H4 (cell line): Measurements from ENCODE around the gene SLC23A3. TPM values are rescaled to one million over a fixed set of nuclear protein-coding genes. Genes with fewer than 3 reads are reported as not detected.
"Not testable (repeated sequence)": the region's sequence is repeated elsewhere in the genome, so short reads cannot be mapped to it uniquely, and the experiment has no call there.

ENCODE experiments used
- DNase-seq: peaks from one replicate; pipeline ENCODE4 v3.0.0-alpha.2; 2015; ENCODE audit warnings: low spot score
- total RNA-seq: library from RNA; depleted of rRNA; stranded (reverse); fragments of >200 nt; shearing (Covaris generic); gene quantifications from 2 replicates; pipeline ENCODE4 v1.2.3, GENCODE V29; 2014

The SLC23A3 gene
- total RNA-seq, 1 experiment from 2014 or later, result 0.12 TPM

- no peak for DNase-seq
Measured at GRCh38 chr2:219205165-219205538, 35.3 kb upstream of the SLC23A3 start.

GRCh38 chr2:219204425-219205164 lies 34.8 kb upstream of the SLC23A3 start:
- DNase-seq, result no peak

- DNase-seq, result not testable (repeated sequence)
Measured at GRCh38 chr2:219201331-219201730, 31.5 kb upstream of the SLC23A3 start.

GRCh38 chr2:219200502-219201326 lies 30.9 kb upstream of the SLC23A3 start:
- DNase-seq, result not testable (repeated sequence)

- DNase-seq, result no peak
Measured at GRCh38 chr2:219199470-219200211, 29.8 kb upstream of the SLC23A3 start.

- DNase-seq, result no peak
Measured at GRCh38 chr2:219198974-219199373, 29.1 kb upstream of the SLC23A3 start.

GRCh38 chr2:219197388-219197787 lies 27.6 kb upstream of the SLC23A3 start:
- no peak for DNase-seq

- DNase-seq, result no peak
Measured at GRCh38 chr2:219186754-219187456, 17.1 kb upstream of the SLC23A3 start.

GRCh38 chr2:219184121-219184520 lies 14.3 kb upstream of the SLC23A3 start:
- no peak for DNase-seq

GRCh38 chr2:219183151-219183772 lies 13.4 kb upstream of the SLC23A3 start:
- DNase-seq, result no peak

GRCh38 chr2:219182331-219183150 lies 12.7 kb upstream of the SLC23A3 start:
- DNase-seq, result no peak

GRCh38 chr2:219181531-219181930 lies 11.7 kb upstream of the SLC23A3 start:
- DNase-seq, result no peak

- no peak for DNase-seq
Measured at GRCh38 chr2:219180961-219181360, 11.1 kb upstream of the SLC23A3 start.

- no peak for DNase-seq
Measured at GRCh38 chr2:219179601-219180465, 10.0 kb upstream of the SLC23A3 start.

GRCh38 chr2:219178377-219179175 lies 8.7 kb upstream of the SLC23A3 start:
- DNase-seq, result no peak

GRCh38 chr2:219177552-219178376 lies 7.9 kb upstream of the SLC23A3 start, which contains the start of gene RETREG2:
RETREG2 (plus strand) TSS chr2:219178275; CDS start chr2:219178353, 78 bp downstream.
- DNase-seq, result peak; percentile 83

- DNase-seq, result peak; percentile 70
Measured at GRCh38 chr2:219176818-219177551, 7.2 kb upstream of the SLC23A3 start, which contains the start of gene CNPPD1. CNPPD1 (minus strand) TSS chr2:219176925; CDS start chr2:219176828, 97 bp downstream.
